Adipocyte (in vitro differentiated cells): ENCODE results near the gene CPSF4L.

Source experiments
- DNase-seq: peaks from one replicate; pipeline ENCODE4 v3.0.0-alpha.2; 2015; ENCODE audit warnings: low read depth
- H3K27me3 ChIP-seq: replicated peaks from 2 replicates; pipeline ENCODE4 v1.7.0; 2013; ENCODE audit warnings: mild to moderate bottlenecking, low read length, moderate library complexity; ENCODE audit not compliant: control insufficient read depth, insufficient read depth
- H3K36me3 ChIP-seq: 2 replicates; pipeline ENCODE4 v1.7.0; 2013; ENCODE audit warnings: low read length, mild to moderate bottlenecking, moderate library complexity; ENCODE audit not compliant: control insufficient read depth, insufficient read depth, severe bottlenecking
- H3K4me1 ChIP-seq: 2 replicates; pipeline ENCODE4 v1.7.0; 2013; ENCODE audit warnings: mild to moderate bottlenecking, low read length, moderate library complexity; ENCODE audit not compliant: control insufficient read depth, insufficient read depth
- H3K4me3 ChIP-seq: 2 replicates; pipeline ENCODE4 v1.7.0; 2013; ENCODE audit warnings: mild to moderate bottlenecking, low read length, moderate library complexity
- H3K9ac ChIP-seq: 2 replicates; pipeline ENCODE4 v1.7.0; 2013; ENCODE audit warnings: mild to moderate bottlenecking, low read length, moderate library complexity
- H3K9me3 ChIP-seq: 2 replicates; pipeline ENCODE4 v1.7.0; 2013; ENCODE audit warnings: mild to moderate bottlenecking, low read length, moderate library complexity; ENCODE audit not compliant: control insufficient read depth

Gene CPSF4L

GRCh38 chr17:73208139-73208827, 53.4 kb downstream of the CPSF4L start:
- no peak for DNase-seq
- Histone ChIP-seq H3K4me3 (no peak overlapping the region), H3K4me1 (peaks cover 8% of the 10 kb centered on the region), H3K36me3 (peaks cover 67% of the 10 kb centered on the region), H3K9ac (no peak overlapping the region), H3K9me3 (no peaks in the 10 kb centered on the region), H3K27me3 (no peaks in the 10 kb centered on the region)

GRCh38 chr17:73205459-73205961, 56.2 kb downstream of the CPSF4L start:
- Histone ChIP-seq H3K4me3 (no peak overlapping the region), H3K9me3 (no peaks in the 10 kb centered on the region), H3K4me1 (peaks cover 9% of the 10 kb centered on the region), H3K36me3 (peaks cover 92% of the 10 kb centered on the region), H3K9ac (no peak overlapping the region), H3K27me3 (no peaks in the 10 kb centered on the region)
- no peak for DNase-seq

- no peak for DNase-seq
- Histone ChIP-seq H3K4me3 (no peak overlapping the region), H3K4me1 (peaks cover 9% of the 10 kb centered on the region), H3K27me3 (no peaks in the 10 kb centered on the region), H3K9me3 (no peaks in the 10 kb centered on the region), H3K36me3 (peaks cover 95% of the 10 kb centered on the region), H3K9ac (no peak overlapping the region)
These were observed 57.7 kb downstream of the CPSF4L start for GRCh38 chr17:73203788-73204479.

- Histone ChIP-seq H3K4me1 (peaks cover 9% of the 10 kb centered on the region), H3K4me3 (no peak overlapping the region), H3K9ac (peak overlapping the region; percentile 7), H3K27me3 (no peaks in the 10 kb centered on the region), H3K9me3 (no peaks in the 10 kb centered on the region), H3K36me3 (peaks cover 95% of the 10 kb centered on the region)
- no peak for DNase-seq
These were observed 58.4 kb downstream of the CPSF4L start for GRCh38 chr17:73203135-73203787.

- no peak overlapping the region for H3K4me3 ChIP-seq
- DNase-seq = no peak
- H3K27me3 ChIP-seq = no peaks in the 10 kb centered on the region
- peaks cover 4% of the 10 kb centered on the region for H3K4me1 ChIP-seq
- H3K9ac ChIP-seq = no peak overlapping the region
- peaks cover 96% of the 10 kb centered on the region for H3K36me3 ChIP-seq
- H3K9me3 ChIP-seq = no peaks in the 10 kb centered on the region
These were observed 60.2 kb downstream of the CPSF4L start for GRCh38 chr17:73201215-73202069.

- H3K27me3 ChIP-seq = no peaks in the 10 kb centered on the region
- H3K36me3 ChIP-seq = peaks cover 86% of the 10 kb centered on the region
- peaks cover 11% of the 10 kb centered on the region for H3K4me1 ChIP-seq
- DNase-seq = no peak
- no peak overlapping the region for H3K4me3 ChIP-seq
- H3K9ac ChIP-seq = no peak overlapping the region
- H3K9me3 ChIP-seq = no peaks in the 10 kb centered on the region
These were observed 61.2 kb downstream of the CPSF4L start for GRCh38 chr17:73200476-73200875.

- Histone ChIP-seq H3K36me3 (peaks cover 80% of the 10 kb centered on the region), H3K9ac (no peak overlapping the region), H3K4me1 (peaks cover 12% of the 10 kb centered on the region), H3K27me3 (no peaks in the 10 kb centered on the region), H3K9me3 (no peaks in the 10 kb centered on the region), H3K4me3 (no peak overlapping the region)
- no peak for DNase-seq
These were observed 61.8 kb downstream of the CPSF4L start for GRCh38 chr17:73199751-73200317.

- H3K9me3 ChIP-seq = no peaks in the 10 kb centered on the region
- H3K4me3 ChIP-seq = no peak overlapping the region
- H3K27me3 ChIP-seq = no peaks in the 10 kb centered on the region
- H3K4me1 ChIP-seq = peaks cover 17% of the 10 kb centered on the region
- peaks cover 71% of the 10 kb centered on the region for H3K36me3 ChIP-seq
- no peak for DNase-seq
- H3K9ac ChIP-seq = no peak overlapping the region
These were observed 62.8 kb downstream of the CPSF4L start for GRCh38 chr17:73198930-73199260.
